NCI-H128 (cell line): ENCODE results near the gene CLCN3.
"Not testable (repeated sequence)": the region's sequence is repeated elsewhere in the genome, so short reads cannot be mapped to it uniquely, and the experiment has no call there.

Source experiments
- DNase-seq: peaks from one replicate; lab custom pipeline; 2025; ENCODE audit not compliant: unreplicated experiment; lab: John Stamatoyannopoulos, UW

Gene CLCN3

DNA sequence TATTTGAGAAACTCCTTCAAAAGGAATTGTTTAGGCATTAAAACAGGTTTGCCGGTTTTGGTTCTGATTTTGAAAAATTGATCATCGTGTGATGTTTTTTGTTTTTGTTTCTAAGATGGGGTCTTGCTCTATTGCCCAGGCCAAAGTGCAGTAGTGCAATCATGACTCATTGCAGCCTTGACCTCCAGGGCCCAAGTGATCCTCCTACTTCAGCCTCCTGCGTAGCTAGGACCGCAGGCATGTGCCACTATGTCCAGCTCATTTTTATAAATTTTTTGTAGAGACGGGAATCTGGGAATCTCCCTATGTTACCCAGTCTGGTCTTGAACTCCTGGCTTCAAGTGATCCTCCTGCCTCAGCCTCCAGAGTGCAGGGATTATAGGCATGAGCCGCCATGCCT lies 35.0 kb downstream of the CLCN3 start:
- no peak for DNase-seq

GRCh38 chr4:169657470-169658107 lies 37.2 kb downstream of the CLCN3 start:
- no peak for DNase-seq

- no peak for DNase-seq
These were observed 37.8 kb downstream of the CLCN3 start for GRCh38 chr4:169658196-169658595.

GRCh38 chr4:169658975-169659715 lies 38.8 kb downstream of the CLCN3 start:
- DNase-seq, result no peak

DNA sequence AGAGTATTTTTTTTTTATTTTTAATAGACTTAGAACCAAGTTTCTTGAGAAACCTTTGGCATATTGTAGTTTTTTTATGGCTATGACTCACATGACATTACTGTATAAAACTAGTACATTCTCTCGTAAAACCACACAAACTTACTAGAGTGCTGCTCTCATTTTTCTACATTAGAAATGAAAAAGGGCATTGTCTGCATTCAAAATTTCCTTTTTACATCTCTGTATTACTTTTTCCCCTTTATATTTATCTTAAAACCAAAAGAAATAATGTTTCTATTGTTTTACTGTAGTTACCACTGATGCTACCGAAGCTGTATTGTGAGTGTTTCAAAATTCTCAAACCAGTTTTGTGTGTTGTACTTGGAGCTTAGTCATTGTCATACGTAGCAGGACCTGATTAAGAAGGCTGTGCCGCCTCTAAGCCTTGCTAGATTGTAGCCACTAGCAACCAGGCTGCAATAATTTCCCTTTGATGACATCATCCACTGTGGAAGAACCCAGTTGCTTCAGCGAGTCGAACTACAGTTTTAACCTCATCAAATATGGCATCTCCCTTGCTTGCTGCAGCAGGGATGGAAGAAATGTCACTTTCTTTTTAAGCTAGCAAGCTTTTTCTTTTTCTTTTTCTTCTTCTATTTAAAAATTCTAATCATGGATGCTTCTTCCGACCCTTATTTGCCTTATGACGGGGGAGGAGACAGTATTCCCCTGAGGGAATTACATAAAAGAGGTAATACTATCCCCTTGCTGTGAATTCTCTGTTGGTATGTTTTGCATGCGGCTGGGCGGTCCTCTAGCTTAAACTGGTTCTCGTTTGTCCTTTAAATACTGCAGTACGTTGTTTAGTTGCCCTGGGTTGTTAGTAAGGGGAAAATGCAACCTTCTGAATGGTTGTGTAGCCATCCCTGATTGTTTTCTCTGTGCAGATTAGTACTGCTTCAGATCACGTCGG lies 39.6 kb downstream of the CLCN3 start:
- DNase-seq, result peak; percentile 15

DNA sequence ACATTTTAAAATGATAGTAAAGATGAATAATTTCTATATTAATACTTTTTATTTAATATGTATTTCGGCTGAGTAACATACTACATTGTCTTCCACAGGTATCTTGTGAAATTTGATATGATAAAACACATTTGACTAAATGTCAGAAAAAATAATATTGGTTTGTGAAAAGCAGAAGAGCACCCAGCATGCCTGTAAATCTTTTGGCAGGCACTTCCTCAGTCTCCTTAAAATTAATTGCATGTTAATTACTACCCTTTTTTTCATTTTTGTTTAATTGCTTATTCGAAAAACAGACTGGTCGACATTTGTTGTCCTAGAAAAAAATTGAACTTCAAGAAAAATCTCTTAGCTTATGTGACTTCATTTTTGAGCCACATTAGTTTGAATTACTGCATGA lies 40.6 kb downstream of the CLCN3 start:
- DNase-seq, result no peak

- DNase-seq, result no peak
These were observed 41.4 kb downstream of the CLCN3 start for GRCh38 chr4:169661761-169662160.

DNA sequence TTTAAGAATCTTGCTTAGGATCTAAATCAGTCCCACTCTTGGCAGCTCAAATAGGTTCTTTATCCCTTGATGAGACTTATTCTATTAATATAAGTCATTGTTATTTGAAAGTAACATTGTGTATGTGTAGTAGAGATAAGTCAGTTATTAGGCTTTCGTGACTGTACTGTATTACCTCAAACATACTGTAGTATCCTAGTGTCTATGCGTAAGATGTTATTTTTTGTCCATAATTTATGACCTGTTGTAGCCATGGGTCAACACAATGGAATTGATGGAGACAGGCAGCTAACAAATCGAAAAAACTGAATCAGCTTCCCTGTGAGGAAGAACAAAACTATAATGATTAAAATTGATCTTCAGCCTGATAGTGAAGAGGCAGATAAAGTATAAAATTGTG lies 41.8 kb downstream of the CLCN3 start:
- DNase-seq, result no peak

DNA sequence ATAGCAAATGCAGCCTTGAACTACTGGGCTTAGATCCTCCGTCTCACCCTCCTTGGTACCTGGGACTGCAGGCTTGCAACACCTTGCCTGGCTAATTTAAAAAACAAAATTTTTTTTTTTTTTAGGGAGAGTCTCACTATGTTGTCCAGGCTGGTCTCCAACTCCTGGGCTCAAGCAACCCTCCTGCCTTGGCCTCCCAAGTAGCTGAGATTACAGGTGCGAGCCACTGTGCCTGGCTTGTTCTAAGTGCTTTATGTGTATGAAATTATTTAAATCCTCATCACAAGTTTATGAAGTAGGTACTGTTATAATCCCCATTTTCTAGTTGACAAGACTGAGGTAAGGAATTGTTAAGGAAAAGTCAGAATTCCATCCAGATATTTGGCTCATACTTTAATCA lies 43.0 kb downstream of the CLCN3 start:
- no peak for DNase-seq

- no peak for DNase-seq
These were observed 43.5 kb downstream of the CLCN3 start for GRCh38 chr4:169663831-169664230.

GRCh38 chr4:169664615-169665014 lies 44.2 kb downstream of the CLCN3 start:
- no peak for DNase-seq

- no peak for DNase-seq
These were observed 44.8 kb downstream of the CLCN3 start for GRCh38 chr4:169665046-169665737.

DNA sequence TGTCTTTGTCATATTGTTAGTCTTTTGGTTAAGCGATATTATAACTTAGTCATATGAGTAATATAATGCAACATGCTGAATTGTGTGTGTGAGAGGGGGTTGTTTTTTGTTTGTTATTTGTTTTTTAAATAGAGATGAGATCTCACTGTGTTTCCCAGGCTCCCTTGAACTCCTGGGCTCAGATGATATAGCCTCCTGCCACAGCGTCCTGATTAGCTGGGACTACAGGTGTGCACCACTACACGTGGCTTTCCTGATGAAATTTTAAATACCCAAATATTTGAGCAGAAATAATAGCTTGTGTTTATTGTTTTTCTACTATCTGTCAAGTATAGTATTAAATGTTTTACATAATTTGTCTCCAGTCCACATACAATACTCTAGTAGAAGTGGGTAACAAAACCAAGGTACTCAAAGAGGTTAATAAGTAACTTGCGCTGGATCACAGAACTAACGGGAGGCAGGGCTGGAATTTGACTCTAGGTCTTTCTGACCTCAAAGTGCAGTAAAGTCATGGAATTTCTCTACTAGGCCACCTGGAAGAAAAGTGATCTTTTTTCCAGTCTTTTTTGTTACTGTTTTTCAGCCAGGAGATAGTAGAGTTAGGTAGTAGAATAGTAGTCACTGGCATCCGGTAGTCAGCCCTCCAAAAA lies 47.8 kb downstream of the CLCN3 start:
- no peak for DNase-seq

GRCh38 chr4:169675825-169676224 lies 55.4 kb downstream of the CLCN3 start:
- no peak for DNase-seq

DNA sequence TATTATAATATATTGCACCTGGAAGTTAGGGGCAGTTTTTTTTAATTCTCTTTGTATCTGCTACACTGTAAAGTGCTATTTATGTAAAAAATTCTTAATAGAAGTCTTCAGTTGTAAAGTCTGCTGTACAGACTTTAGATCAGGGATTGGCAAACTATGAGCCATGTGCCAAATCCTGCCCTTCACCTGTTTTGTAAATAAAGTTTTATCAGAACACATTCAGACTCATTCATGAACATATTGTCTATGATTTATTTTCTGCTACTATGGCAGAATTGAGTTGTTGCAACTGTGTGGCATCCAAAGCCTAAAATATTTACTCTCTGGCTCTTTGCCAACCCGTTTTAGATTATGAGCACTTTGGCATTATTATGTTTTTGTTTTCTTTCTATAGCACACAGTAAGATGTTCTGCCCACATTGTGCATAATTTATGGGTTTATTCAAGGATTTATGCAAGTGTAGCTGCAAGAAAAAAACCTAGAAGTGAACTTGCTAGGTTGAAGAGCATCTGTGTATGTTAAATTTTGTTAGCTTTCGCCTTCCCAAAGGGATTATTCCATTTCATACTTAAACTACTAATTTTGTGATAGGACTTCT lies 56.9 kb downstream of the CLCN3 start:
- DNase-seq, result no peak

- DNase-seq, result not testable (repeated sequence)
These were observed 58.1 kb downstream of the CLCN3 start for GRCh38 chr4:169678486-169678885.

DNA sequence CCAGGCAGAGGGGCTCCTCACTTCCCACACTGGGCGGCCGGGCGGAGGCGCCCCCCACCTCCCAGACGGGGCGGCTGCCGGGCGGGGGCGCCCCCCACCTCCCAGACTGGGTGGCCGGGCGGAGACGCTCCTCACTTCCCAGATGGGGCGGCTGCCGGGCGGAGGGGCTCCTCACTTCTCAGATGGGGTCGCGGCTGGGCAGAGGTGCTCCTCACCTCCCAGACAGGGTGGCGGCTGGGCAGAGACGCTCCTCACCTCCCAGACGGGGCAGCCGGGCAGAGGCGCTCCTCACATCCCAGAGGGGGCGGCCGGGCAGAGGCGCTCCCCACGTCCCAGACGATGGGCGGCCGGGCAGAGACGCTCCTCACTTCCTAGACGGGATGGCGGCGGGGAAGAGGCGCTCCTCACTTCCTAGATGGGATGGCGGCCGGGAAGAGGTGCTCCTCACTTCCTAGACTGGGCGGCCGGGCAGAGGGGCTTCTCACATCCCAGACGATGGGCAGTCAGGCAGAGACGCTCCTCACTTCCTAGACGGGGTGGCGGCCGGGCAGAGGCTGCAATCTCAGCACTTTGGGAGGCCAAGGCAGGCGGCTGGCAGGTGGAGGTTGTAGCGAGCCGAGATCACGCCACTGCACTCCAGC lies 58.7 kb downstream of the CLCN3 start:
- DNase-seq, result not testable (repeated sequence)

- no peak for DNase-seq
These were observed 62.1 kb downstream of the CLCN3 start for GRCh38 chr4:169682372-169683047.

DNA sequence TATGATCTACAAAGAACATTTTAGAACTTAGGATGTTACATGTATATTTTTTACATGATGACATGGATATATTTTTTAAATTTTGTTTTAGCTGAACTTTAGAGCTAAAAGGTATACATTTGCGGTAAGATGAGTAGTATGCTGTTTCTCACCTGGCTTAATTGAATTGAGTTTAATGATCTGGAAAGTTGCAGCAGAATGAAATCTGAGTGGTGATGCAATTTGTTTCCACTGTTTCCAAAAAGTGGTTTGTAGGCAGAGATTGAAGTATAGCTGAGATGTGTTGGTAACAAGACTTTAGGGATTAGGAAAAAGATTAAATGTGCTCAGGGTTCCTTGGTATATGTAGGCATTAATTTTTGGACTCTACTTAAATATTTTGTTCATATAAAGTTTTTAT lies 69.3 kb downstream of the CLCN3 start:
- no peak for DNase-seq
